Vagina (tissue), 2 donors: ENCODE results near the gene DHPS.

ENCODE experiments used
- POLR2AphosphoS5 ChIP-seq, 2 donors: sonication (generic); formaldehyde crosslinking; IDR thresholded peaks; one replicate each; pipeline ENCODE4 v1.9.0; 2017; ENCODE audit warnings: antibody characterized with exemption in 2 of 2, mild to moderate bottlenecking in 2 of 2, low read depth in 1 of 2; ENCODE audit not compliant: insufficient read depth in 1 of 2
- TF ChIP-seq, protein P1 (sequence below), 3 experiments: fragments of 450-650 bp in 2 of 3; fragments of 200-600 bp in 1 of 3; sonication (generic) in 1 of 3; IDR thresholded peaks; one replicate each; pipeline ENCODE4 v1.5.1; 2017 to 2019; ENCODE audit warnings: antibody characterized with exemption in 3 of 3, mild to moderate bottlenecking in 2 of 3, moderate library complexity in 2 of 3

DNA sequence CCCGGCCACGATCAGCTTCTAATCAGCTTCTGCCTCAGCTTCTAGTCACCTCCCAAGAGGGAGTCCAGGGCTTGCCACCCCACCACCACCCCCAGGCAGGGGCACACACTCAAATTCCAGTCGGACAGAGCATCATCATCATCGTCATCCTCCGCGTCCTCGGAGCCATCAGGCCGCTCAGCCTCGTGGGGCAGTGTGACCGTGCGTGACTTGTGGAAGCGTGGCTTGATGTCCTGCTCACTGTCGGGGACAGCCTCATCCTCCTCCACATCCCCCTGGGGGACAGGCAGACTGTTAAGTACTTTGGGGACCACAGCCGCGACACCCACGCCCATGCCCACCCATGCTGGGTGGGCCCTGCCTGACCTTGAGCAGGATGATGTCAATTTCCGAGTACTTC lies 29.5 kb upstream of the DHPS start:
- TF ChIP-seq, protein P1, sequence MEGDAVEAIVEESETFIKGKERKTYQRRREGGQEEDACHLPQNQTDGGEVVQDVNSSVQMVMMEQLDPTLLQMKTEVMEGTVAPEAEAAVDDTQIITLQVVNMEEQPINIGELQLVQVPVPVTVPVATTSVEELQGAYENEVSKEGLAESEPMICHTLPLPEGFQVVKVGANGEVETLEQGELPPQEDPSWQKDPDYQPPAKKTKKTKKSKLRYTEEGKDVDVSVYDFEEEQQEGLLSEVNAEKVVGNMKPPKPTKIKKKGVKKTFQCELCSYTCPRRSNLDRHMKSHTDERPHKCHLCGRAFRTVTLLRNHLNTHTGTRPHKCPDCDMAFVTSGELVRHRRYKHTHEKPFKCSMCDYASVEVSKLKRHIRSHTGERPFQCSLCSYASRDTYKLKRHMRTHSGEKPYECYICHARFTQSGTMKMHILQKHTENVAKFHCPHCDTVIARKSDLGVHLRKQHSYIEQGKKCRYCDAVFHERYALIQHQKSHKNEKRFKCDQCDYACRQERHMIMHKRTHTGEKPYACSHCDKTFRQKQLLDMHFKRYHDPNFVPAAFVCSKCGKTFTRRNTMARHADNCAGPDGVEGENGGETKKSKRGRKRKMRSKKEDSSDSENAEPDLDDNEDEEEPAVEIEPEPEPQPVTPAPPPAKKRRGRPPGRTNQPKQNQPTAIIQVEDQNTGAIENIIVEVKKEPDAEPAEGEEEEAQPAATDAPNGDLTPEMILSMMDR (IDR thresholded peaks at IDR 0.05): no peak
- no peak for TF ChIP-seq POLR2AphosphoS5 (IDR thresholded peaks at IDR 0.05; ENCODE audit: insufficient read depth in 1 of 2, low read depth in 1 of 2)
